BLaER1 (cell line): ENCODE data around the gene LPP.

ENCODE experiments used
- H3K27ac ChIP-seq: shearing (Covaris generic); formaldehyde crosslinking; 2 replicates; pipeline ENCODE4 v1.8.1; 2022
- H3K27me3 ChIP-seq: shearing (Covaris generic); formaldehyde crosslinking; 2 replicates; pipeline ENCODE4 v1.8.1; 2022
- H3K36me3 ChIP-seq: shearing (Covaris generic); formaldehyde crosslinking; 2 replicates; pipeline ENCODE4 v1.8.1; 2022
- H3K4me1 ChIP-seq: shearing (Covaris generic); formaldehyde crosslinking; 2 replicates; pipeline ENCODE4 v1.8.1; 2022
- H3K4me2 ChIP-seq: shearing (Covaris generic); formaldehyde crosslinking; 2 replicates; pipeline ENCODE4 v1.8.1; 2022
- H3K4me3 ChIP-seq: shearing (Covaris generic); formaldehyde crosslinking; 2 replicates; pipeline ENCODE4 v1.8.1; 2022
- H3K9ac ChIP-seq: shearing (Covaris generic); formaldehyde crosslinking; 2 replicates; pipeline ENCODE4 v1.8.1; 2022
- H3K9me3 ChIP-seq: shearing (Covaris generic); formaldehyde crosslinking; 2 replicates; pipeline ENCODE4 v1.8.1; 2022
- H4K20me1 ChIP-seq: shearing (Covaris generic); formaldehyde crosslinking; 2 replicates; pipeline ENCODE4 v1.8.1; 2022
- Cebpa-rat ChIP-seq: shearing (Covaris generic); IDR thresholded peaks from 2 replicates; pipeline ENCODE4 v1.8.1; 2022

The LPP gene

DNA sequence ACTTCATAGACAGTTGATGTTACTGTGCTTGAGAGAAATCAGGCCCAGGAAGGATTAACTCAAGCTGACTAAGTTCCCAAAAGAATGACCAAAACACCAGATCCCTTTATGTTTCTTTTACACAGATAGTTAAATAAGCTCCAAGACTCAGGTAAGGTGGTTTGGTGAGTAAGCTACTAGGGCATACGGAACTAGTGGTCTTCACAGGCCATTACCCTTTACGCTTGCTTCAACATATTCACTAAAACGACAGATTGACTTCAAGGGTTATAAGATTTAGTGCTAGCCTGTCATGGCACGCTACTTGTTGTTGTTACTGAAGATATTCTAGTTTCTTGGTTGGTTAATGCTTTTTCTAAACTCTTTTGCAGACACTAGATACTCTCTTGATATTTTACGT is 369.3 kb downstream of the LPP start:
- no peak overlapping the region for H3K9ac ChIP-seq
- H3K4me1 ChIP-seq: no peaks in the 10 kb centered on the region
- H3K4me3 ChIP-seq: no peak overlapping the region
- no peaks in the 10 kb centered on the region for H4K20me1 ChIP-seq
- no peaks in the 10 kb centered on the region for H3K27me3 ChIP-seq
- no peak overlapping the region for H3K27ac ChIP-seq
- H3K36me3 ChIP-seq: peaks cover 18% of the 10 kb centered on the region
- no peak for TF ChIP-seq Cebpa-rat
- no peak overlapping the region for H3K4me2 ChIP-seq
- H3K9me3 ChIP-seq: no peaks in the 10 kb centered on the region

DNA sequence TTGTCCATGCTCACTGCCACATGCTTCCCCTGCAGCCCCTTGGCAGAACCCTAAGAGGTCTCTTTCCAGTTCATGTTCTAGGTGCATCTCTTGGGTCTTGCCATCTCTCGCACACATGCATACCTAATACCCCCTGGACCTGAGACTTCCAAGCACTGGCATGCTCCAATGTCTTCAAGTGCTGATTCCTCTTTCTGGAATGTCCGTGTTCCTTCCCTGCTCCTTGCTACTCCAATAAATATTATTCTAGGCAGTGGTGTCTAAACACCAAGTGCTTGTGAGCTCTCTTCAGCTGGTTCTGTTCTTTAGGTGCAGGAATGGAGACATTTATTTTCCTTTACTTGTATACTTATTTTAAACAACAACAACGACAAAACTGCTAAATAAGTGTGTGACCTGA is 370.1 kb downstream of the LPP start:
- Histone ChIP-seq H3K36me3 (peaks cover 18% of the 10 kb centered on the region), H3K9ac (no peak overlapping the region), H3K9me3 (no peaks in the 10 kb centered on the region), H3K27me3 (no peaks in the 10 kb centered on the region), H3K27ac (no peak overlapping the region), H3K4me3 (no peak overlapping the region), H4K20me1 (no peaks in the 10 kb centered on the region), H3K4me1 (no peaks in the 10 kb centered on the region), H3K4me2 (no peak overlapping the region)
- no peak for TF ChIP-seq Cebpa-rat

DNA sequence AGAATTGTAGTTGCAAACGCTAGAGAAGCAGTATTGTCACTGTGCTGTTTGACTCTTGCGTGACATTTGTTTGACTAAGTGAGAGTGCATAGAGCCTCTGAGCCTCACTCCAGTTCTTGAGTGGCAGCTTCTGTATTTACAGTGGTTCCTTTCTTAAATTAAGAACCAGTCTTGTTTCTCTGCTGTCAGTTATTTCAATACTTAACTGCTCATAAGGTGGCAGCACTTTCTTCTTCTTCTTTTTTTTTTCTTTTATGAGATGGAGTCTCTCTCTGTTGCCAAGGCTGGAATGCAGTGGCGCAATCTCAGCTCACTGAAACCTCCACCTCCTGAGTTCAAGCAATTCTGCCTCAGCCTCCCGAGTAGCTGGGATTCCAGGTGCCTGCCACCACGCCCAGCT is 372.1 kb downstream of the LPP start:
- Histone ChIP-seq H3K4me1 (no peaks in the 10 kb centered on the region), H3K9ac (no peak overlapping the region), H3K36me3 (peaks cover 18% of the 10 kb centered on the region), H3K9me3 (no peaks in the 10 kb centered on the region), H3K27ac (no peak overlapping the region), H4K20me1 (no peaks in the 10 kb centered on the region), H3K4me2 (no peak overlapping the region), H3K27me3 (no peaks in the 10 kb centered on the region), H3K4me3 (no peak overlapping the region)
- no peak for TF ChIP-seq Cebpa-rat

DNA sequence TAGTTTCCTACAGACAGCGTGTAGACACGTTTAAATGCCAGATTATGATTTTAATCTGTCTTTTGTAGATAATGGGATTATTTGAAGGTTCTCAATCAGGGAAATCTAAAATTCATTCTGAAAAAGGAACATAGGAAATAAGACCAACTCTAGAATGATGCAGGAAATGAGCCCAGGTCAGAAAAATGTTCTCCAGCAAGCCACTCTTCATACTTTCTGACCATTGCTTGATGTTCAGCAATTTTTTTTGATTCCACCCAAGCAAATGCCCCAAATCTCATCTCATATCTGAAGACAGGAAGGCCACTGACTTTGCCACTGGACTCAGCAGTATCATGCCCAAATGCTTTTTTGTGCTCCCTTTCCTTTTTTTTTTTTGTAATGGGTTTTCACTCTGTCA is 373.4 kb downstream of the LPP start:
- no peaks in the 10 kb centered on the region for H3K9me3 ChIP-seq
- H3K36me3 ChIP-seq: peaks cover 18% of the 10 kb centered on the region
- H3K27me3 ChIP-seq: no peaks in the 10 kb centered on the region
- no peak overlapping the region for H3K9ac ChIP-seq
- no peak overlapping the region for H3K4me2 ChIP-seq
- H3K27ac ChIP-seq: no peak overlapping the region
- H3K4me3 ChIP-seq: no peak overlapping the region
- H4K20me1 ChIP-seq: no peaks in the 10 kb centered on the region
- no peaks in the 10 kb centered on the region for H3K4me1 ChIP-seq
- no peak for TF ChIP-seq Cebpa-rat

DNA sequence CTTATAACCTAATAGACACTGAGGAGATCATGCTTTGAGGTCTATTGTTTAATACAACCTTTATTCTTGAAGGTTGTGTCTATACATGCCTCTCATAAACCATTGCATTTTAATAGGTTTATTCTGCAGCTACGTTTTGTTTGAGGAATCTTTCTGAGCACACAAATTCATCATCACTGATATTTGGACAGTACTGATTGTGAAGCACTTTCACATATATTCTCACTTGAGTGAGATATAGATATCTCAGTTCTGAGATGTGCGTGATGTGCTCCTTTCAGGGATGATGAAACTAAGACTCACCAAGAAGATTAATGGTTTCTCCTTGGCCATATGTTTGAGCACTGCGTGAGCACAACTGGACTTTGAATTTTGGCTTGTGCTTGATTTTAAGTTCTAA is 374.4 kb downstream of the LPP start:
- H3K27ac ChIP-seq: no peak overlapping the region

DNA sequence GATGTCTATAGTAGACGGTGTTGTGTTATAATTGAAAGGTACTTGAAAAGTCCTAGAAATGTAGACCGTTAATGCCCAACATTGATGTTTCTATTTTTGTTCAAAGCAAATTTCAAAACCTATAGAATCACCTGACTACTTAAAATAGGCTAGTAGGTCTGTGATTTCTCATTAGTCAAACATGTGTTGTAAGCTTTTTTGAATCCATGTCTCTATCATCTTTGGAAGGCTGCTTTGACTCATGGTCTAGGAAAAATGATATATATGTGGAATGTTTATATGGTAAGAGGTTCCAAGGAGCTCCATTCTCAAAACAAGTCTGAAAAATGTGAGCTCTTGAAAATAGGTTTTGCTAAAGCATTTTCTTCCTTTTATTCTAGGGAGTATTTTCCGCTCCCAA is 375.3 kb downstream of the LPP start:
- no peaks in the 10 kb centered on the region for H4K20me1 ChIP-seq
- no peak overlapping the region for H3K9ac ChIP-seq
- no peak overlapping the region for H3K27ac ChIP-seq
- no peak overlapping the region for H3K4me3 ChIP-seq
- H3K9me3 ChIP-seq: no peaks in the 10 kb centered on the region
- H3K4me1 ChIP-seq: no peaks in the 10 kb centered on the region
- H3K27me3 ChIP-seq: no peaks in the 10 kb centered on the region
- H3K36me3 ChIP-seq: peaks cover 18% of the 10 kb centered on the region
- no peak overlapping the region for H3K4me2 ChIP-seq
- TF ChIP-seq Cebpa-rat: no peak

More for the DNA sequence above, 374.4 kb downstream of the LPP start:
- TF ChIP-seq Cebpa-rat: no peak
- H3K9ac ChIP-seq: no peak overlapping the region
- H3K27me3 ChIP-seq: no peaks in the 10 kb centered on the region
- H3K36me3 ChIP-seq: peaks cover 18% of the 10 kb centered on the region
- H3K4me3 ChIP-seq: no peak overlapping the region
- no peaks in the 10 kb centered on the region for H3K9me3 ChIP-seq
- no peaks in the 10 kb centered on the region for H3K4me1 ChIP-seq
- no peaks in the 10 kb centered on the region for H4K20me1 ChIP-seq
- H3K4me2 ChIP-seq: no peak overlapping the region

DNA sequence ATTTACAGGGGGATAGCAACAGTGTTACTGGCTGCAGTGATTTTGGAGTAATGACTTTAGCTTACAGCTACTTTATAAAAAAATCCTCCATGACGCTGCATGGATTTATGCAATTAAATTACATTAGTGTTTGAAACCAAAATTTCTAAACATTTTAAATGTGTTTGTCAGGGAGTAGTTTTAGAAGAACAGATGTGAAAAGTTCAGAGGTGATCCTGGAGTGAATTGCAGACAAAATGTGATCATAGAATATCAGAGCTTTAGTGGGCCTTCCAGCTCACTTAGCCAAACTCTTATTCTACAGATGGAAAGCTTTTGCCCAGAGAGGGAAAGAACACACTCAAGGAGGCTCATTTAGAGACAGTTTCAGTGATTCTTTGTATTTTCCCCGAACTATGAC is 376.3 kb downstream of the LPP start:
- TF ChIP-seq Cebpa-rat: no peak
- H3K27me3 ChIP-seq: no peaks in the 10 kb centered on the region
- no peaks in the 10 kb centered on the region for H3K9me3 ChIP-seq
- H3K4me3 ChIP-seq: no peak overlapping the region
- H3K4me1 ChIP-seq: no peaks in the 10 kb centered on the region
- H3K27ac ChIP-seq: no peak overlapping the region
- H3K36me3 ChIP-seq: peaks cover 11% of the 10 kb centered on the region
- no peaks in the 10 kb centered on the region for H4K20me1 ChIP-seq
- H3K9ac ChIP-seq: no peak overlapping the region
- H3K4me2 ChIP-seq: no peak overlapping the region

DNA sequence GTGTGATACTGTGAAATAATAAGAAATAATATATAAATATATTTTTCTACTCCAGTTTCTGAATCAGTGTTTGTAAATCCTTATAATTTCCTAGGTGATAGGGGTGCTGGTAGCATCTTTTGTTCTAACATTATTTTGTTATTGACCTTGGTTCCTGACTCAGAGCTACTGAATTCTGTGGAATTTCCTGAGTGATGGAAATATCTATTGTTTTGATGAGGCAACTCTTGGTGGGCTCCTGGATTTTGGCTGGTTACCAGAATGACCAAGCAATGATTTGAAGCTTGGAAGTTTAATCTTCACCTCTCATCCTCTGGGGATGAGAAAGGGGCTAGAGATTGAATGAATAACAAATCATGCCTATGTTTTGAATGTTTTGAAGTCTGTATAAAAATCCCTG is 377.3 kb downstream of the LPP start:
- H3K9me3 ChIP-seq: no peaks in the 10 kb centered on the region
- H3K4me1 ChIP-seq: no peaks in the 10 kb centered on the region
- no peaks in the 10 kb centered on the region for H3K27me3 ChIP-seq
- peaks cover 6% of the 10 kb centered on the region for H3K36me3 ChIP-seq
- H3K9ac ChIP-seq: no peak overlapping the region
- H3K4me3 ChIP-seq: no peak overlapping the region
- no peak overlapping the region for H3K4me2 ChIP-seq
- TF ChIP-seq Cebpa-rat: no peak
- H3K27ac ChIP-seq: no peak overlapping the region
- no peaks in the 10 kb centered on the region for H4K20me1 ChIP-seq

DNA sequence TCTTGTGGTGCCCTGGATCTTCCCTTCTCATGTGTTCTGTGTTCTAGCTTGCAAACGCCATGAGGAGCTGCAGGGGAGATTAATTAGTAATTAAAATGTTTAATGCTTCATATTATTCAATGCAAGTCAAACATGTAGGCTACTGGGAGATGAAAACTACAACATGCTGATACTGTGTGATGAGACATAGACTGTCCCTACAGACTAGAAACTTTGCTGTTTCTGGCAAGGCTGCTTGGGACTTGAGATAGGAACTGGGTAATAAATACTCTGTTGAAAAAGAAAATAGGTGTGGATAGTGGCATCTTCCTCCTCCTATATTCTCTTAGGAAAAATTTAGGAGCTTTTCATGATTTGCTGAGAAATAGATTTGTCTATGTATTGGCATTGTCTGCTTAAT is 379.2 kb downstream of the LPP start:
- Histone ChIP-seq H4K20me1 (no peaks in the 10 kb centered on the region), H3K27me3 (no peaks in the 10 kb centered on the region), H3K4me3 (no peak overlapping the region), H3K9me3 (no peaks in the 10 kb centered on the region), H3K4me2 (no peak overlapping the region), H3K4me1 (no peaks in the 10 kb centered on the region), H3K36me3 (no peaks in the 10 kb centered on the region), H3K27ac (no peak overlapping the region), H3K9ac (no peak overlapping the region)
- no peak for TF ChIP-seq Cebpa-rat

DNA sequence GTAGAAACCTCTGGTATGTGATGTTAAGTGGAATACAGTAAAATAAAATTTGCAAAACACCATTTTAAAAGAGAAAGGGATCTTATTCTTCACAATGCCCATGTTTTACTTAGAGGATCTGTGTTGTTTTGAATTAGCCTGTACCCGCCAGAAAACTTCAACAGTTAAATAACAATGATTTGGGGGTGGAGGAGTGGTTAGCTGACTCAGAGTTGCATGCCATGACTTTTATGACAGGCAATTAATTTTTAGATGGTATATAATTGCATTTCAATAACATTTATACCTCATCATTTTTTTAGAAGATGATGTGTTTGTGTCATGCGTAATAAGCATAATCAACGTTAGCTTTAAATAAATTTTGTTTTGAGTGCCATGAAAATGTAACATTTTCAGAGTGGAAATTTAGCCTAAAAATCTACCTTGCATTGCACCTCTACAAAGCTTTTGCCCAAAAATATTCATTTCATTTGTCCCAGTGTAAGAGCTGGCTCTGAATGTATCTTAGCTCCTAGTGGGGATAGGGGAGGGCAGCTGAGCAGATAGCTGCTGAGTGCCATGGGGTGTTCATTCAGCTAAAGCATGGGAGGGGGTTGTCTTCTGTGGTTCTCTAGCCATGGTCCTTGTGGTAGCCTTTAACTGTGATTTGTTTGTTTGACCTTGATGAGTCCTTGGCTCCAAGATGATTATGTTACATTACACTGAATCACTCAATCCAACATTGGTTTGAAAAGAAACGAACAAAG is 379.8 kb downstream of the LPP start:
- Histone ChIP-seq H3K4me2 (no peak overlapping the region), H3K9me3 (no peaks in the 10 kb centered on the region), H3K27me3 (no peaks in the 10 kb centered on the region), H3K36me3 (no peaks in the 10 kb centered on the region), H4K20me1 (no peaks in the 10 kb centered on the region), H3K9ac (no peak overlapping the region), H3K4me3 (no peak overlapping the region), H3K27ac (no peak overlapping the region), H3K4me1 (no peaks in the 10 kb centered on the region)
- TF ChIP-seq Cebpa-rat: no peak

DNA sequence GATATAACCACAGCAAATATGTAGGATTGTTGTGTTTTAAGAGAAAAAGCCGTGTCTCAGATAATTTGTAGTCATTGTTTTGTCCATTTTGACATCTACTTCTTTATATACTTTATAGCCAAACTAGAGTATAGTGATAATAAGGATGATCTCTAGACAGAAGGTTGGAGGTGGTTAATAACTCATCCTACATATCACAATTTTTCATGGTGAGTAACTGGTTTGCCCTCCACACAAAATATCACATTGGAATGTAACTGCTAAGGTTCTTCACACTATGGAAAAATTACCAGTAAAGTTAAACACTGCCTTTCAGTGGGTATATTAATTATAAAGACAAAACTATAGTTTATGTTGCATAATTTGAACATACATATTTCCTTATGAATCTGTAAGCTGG is 380.7 kb downstream of the LPP start:
- TF ChIP-seq Cebpa-rat: no peak
- H4K20me1 ChIP-seq: no peaks in the 10 kb centered on the region
- H3K4me3 ChIP-seq: no peak overlapping the region

More for the DNA sequence above, 380.7 kb downstream of the LPP start:
- Histone ChIP-seq H3K4me2 (no peak overlapping the region), H3K4me1 (no peaks in the 10 kb centered on the region), H3K36me3 (no peaks in the 10 kb centered on the region), H3K27ac (no peak overlapping the region), H3K9me3 (no peaks in the 10 kb centered on the region), H3K27me3 (no peaks in the 10 kb centered on the region), H3K9ac (no peak overlapping the region)
